Measurements from ENCODE around the gene ZNF816.

GRCh38 chr19:52967772-52968171 lies 5.1 kb upstream of the ZNF816 start:
- TF ChIP-seq CTCF (IDR thresholded peaks at IDR 0.05) = no peak
- no peak for TF ChIP-seq ZFX (IDR thresholded peaks at IDR 0.05; ENCODE audit: borderline replicate concordance)

Data from 22Rv1 (cell line).